Activated naive CD4-positive, alpha-beta T cell treated with anti-CD3 and anti-CD28 coated beads for 36 hours (primary cell): ENCODE measurements around the gene USP48. TPM values are rescaled to one million over a fixed set of nuclear protein-coding genes. Genes with fewer than 3 reads are reported as not detected.

Experiments
- CTCF ChIA-PET: fragments of 350-600 bp; sonication (Branson Sonifier 250); formaldehyde crosslinking; loops from one replicate; lab custom pipeline; 2021; ENCODE audit warnings: antibody characterized with exemption; lab: Charles Lee
- DNase-seq: peaks from one replicate; pipeline ENCODE4 v3.0.0-alpha.2; 2020
- H3K27ac Mint-ChIP-seq: one replicate; pipeline ENCODE4 v1.8.0; 2021; ENCODE audit warnings: mild to moderate bottlenecking, mixed read lengths
- H3K27me3 Mint-ChIP-seq: one replicate; pipeline ENCODE4 v1.8.0; 2021; ENCODE audit warnings: low read depth, mixed read lengths
- H3K36me3 Mint-ChIP-seq: one replicate; pipeline ENCODE4 v1.8.0; 2021; ENCODE audit warnings: low read depth, mixed read lengths
- H3K4me1 Mint-ChIP-seq: one replicate; pipeline ENCODE4 v1.8.0; 2021; ENCODE audit warnings: low read depth, mixed read lengths
- H3K4me3 Mint-ChIP-seq: one replicate; pipeline ENCODE4 v1.8.0; 2021; ENCODE audit warnings: mild to moderate bottlenecking, moderate library complexity, mixed read lengths
- H3K9me3 Mint-ChIP-seq: one replicate; pipeline ENCODE4 v1.8.0; 2021; ENCODE audit warnings: mixed read lengths
- intact Hi-C: fragments of 100-400 bp; cut with micrococcal nuclease; formaldehyde crosslinking; loops from one replicate; pipeline ENCODE4 v1.15.1; 2023
- total RNA-seq, 2 experiments: library from RNA; stranded (reverse); gene quantifications; one replicate each; pipeline ENCODE4 v1.2.3, GENCODE V29; 2021

The USP48 gene
- total RNA-seq, 2 experiments from 2014 or later = 89.9 to 93.4 TPM

GRCh38 chr1:21764615-21765423 is 18.1 kb downstream of the USP48 start:
- DNase-seq = peak; percentile 32
- CTCF ChIA-PET = interaction anchor here (0.6 kb wide), 2 partner anchors 77 to 107 kb away, joined by 3 read pairs; no protein-coding TSS in a partner anchor
- intact Hi-C loops = no loop called here
- Mint-ChIP-seq H3K4me3 (no peak overlapping the region), H3K27ac (no peak overlapping the region), H3K9me3 (no peaks in the 10 kb centered on the region), H3K4me1 (peaks cover 68% of the 10 kb centered on the region), H3K27me3 (no peaks in the 10 kb centered on the region), H3K36me3 (no peaks in the 10 kb centered on the region)

DNA sequence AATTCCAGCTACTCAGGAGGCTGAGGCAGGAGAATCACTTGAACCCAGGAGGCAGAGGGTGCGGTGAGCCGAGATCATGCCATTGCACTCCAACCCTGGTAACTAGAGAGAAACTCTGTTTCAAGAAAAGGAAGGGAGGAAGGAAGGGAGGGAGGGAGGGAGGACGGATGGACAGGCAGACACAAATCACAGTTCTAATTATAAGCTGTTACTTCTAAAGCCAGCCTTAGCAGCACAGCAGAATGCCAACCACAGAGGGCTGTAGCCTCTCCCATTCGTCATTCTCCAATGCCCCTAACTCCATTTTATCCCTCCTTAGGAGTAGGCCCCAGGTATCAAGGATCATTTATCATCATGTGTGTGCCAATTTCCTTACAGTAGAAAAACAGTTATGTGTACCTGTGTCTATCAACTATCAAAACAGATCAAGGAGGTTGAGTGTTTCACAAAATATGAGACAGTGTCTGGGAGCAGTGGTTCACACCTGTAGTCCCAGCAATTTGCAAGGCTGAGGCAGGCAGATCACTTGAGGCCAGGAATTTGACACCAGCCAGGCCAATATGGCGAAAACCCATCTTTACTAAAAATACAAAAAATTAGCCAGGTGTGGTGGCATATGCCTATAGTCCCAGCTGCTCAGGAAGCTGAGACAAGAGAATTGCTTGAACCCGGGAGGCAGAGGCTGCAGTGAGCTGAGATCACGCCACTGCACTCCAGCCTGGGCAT is 19.1 kb downstream of the USP48 start:
- intact Hi-C loops = no loop called here
- no peak overlapping the region for H3K27ac Mint-ChIP-seq
- no peak for DNase-seq
- CTCF ChIA-PET = no interaction called here
- H3K4me3 Mint-ChIP-seq = no peak overlapping the region
- no peaks in the 10 kb centered on the region for H3K27me3 Mint-ChIP-seq
- H3K4me1 Mint-ChIP-seq = peaks cover 74% of the 10 kb centered on the region
- H3K9me3 Mint-ChIP-seq = no peaks in the 10 kb centered on the region
- no peaks in the 10 kb centered on the region for H3K36me3 Mint-ChIP-seq

- CTCF ChIA-PET = no interaction called here
- Mint-ChIP-seq H3K4me3 (no peak overlapping the region), H3K9me3 (no peaks in the 10 kb centered on the region), H3K4me1 (peaks cover 70% of the 10 kb centered on the region), H3K27ac (no peak overlapping the region), H3K27me3 (no peaks in the 10 kb centered on the region), H3K36me3 (no peaks in the 10 kb centered on the region)
- DNase-seq = no peak
- intact Hi-C loops = no loop called here
Observed at GRCh38 chr1:21763236-21763635, 19.7 kb downstream of the USP48 start.

GRCh38 chr1:21762022-21762404 is 20.9 kb downstream of the USP48 start:
- intact Hi-C loops = no loop called here
- CTCF ChIA-PET = interaction anchor here (1.1 to 1.2 kb wide), 2 partner anchors 15 to 20 kb away, joined by 3 read pairs; no protein-coding TSS in a partner anchor
- no peaks in the 10 kb centered on the region for H3K27me3 Mint-ChIP-seq
- DNase-seq = no peak
- H3K27ac Mint-ChIP-seq = no peak overlapping the region
- H3K4me3 Mint-ChIP-seq = no peak overlapping the region
- peaks cover 67% of the 10 kb centered on the region for H3K4me1 Mint-ChIP-seq
- no peaks in the 10 kb centered on the region for H3K36me3 Mint-ChIP-seq
- H3K9me3 Mint-ChIP-seq = no peaks in the 10 kb centered on the region

DNA sequence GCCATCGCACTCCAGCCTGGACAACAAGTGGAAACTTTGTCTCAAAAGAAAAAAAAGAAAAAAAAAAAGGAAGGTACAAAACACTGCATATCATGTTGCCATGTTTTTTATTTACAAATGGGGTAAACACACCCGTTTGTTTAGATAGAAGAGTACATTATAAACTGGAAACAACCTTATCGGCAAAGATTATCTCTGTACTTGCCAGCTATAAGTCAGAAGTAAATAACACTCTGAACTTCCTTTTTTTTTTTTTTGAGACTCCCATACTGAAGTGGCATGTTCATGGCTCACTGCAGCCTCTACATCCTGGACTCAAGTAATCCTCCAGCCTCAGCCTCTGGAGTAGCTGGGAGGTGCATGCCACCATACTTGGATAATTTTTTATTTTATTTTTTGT is 21.9 kb downstream of the USP48 start:
- Mint-ChIP-seq H3K4me3 (no peak overlapping the region), H3K36me3 (peaks cover 3% of the 10 kb centered on the region), H3K27ac (no peak overlapping the region), H3K4me1 (peaks cover 59% of the 10 kb centered on the region), H3K27me3 (no peaks in the 10 kb centered on the region), H3K9me3 (no peaks in the 10 kb centered on the region)
- DNase-seq = no peak
- CTCF ChIA-PET = interaction anchor here (1.1 to 1.2 kb wide), 2 partner anchors 14 to 16 kb away, joined by 3 to 4 read pairs; no protein-coding TSS in a partner anchor
- intact Hi-C loops = no loop called here

GRCh38 chr1:21759818-21760217 is 23.1 kb downstream of the USP48 start:
- no peak overlapping the region for H3K27ac Mint-ChIP-seq
- H3K27me3 Mint-ChIP-seq = no peaks in the 10 kb centered on the region
- peaks cover 7% of the 10 kb centered on the region for H3K36me3 Mint-ChIP-seq
- no peak for DNase-seq
- no peaks in the 10 kb centered on the region for H3K9me3 Mint-ChIP-seq
- intact Hi-C loops = no loop called here
- H3K4me3 Mint-ChIP-seq = no peak overlapping the region
- CTCF ChIA-PET = no interaction called here
- peaks cover 46% of the 10 kb centered on the region for H3K4me1 Mint-ChIP-seq

DNA sequence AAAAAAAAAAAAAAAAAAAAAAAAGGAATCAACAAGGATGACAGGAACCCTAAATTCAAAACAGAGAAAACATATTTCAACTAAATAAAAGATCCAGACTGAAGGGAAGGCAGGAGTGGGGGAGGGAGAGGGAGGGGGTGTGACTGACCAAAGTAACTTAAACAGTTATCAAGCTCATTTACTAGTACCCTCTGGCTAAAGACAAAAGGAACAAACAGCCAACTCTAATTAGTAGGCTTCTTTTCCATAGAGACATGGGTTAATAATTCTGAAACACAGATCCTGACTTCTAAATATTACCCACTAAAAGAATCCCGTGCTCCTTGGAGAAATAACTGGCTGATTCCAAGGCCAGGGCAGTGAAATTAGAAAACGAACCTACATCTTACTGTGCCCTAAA is 23.8 kb downstream of the USP48 start:
- Mint-ChIP-seq H3K27me3 (no peaks in the 10 kb centered on the region), H3K27ac (no peak overlapping the region), H3K4me1 (peaks cover 42% of the 10 kb centered on the region), H3K9me3 (no peaks in the 10 kb centered on the region), H3K36me3 (peaks cover 12% of the 10 kb centered on the region), H3K4me3 (no peak overlapping the region)
- DNase-seq = no peak
- intact Hi-C loops = no loop called here
- CTCF ChIA-PET = no interaction called here

DNA sequence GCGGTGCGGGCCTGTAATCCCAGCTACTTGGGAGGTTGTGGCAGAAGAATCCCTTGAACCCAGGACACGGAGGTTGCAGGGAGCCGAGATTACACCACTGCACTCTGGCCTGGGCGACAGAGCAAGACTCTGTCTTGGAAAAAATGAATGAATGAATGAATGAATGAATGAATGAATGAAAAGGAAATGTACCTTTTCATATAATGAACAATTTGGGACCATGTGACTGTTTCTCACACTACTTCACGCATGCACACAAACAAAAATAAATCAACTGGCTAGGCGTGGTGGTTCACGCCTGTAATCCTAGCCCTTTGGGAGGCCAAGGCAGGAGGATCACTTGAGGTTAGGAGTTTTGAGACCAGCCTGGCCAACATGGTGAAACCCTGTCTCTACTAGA is 24.3 kb downstream of the USP48 start:
- intact Hi-C loops = no loop called here
- Mint-ChIP-seq H3K4me3 (no peak overlapping the region), H3K9me3 (no peaks in the 10 kb centered on the region), H3K4me1 (peaks cover 40% of the 10 kb centered on the region), H3K36me3 (peaks cover 14% of the 10 kb centered on the region), H3K27me3 (no peaks in the 10 kb centered on the region), H3K27ac (no peak overlapping the region)
- no peak for DNase-seq
- CTCF ChIA-PET = no interaction called here

- CTCF ChIA-PET = interaction anchor here (0.6 kb wide), 1 partner anchor 263 kb away, joined by 4 read pairs; no protein-coding TSS in a partner anchor
- H3K27ac Mint-ChIP-seq = no peak overlapping the region
- H3K36me3 Mint-ChIP-seq = peaks cover 20% of the 10 kb centered on the region
- H3K4me3 Mint-ChIP-seq = no peak overlapping the region
- DNase-seq = no peak
- no peaks in the 10 kb centered on the region for H3K27me3 Mint-ChIP-seq
- peaks cover 21% of the 10 kb centered on the region for H3K4me1 Mint-ChIP-seq
- intact Hi-C loops = no loop called here
- no peaks in the 10 kb centered on the region for H3K9me3 Mint-ChIP-seq
Observed at GRCh38 chr1:21756393-21757089, 26.4 kb downstream of the USP48 start.

- H3K36me3 Mint-ChIP-seq = peaks cover 23% of the 10 kb centered on the region
- CTCF ChIA-PET = no interaction called here
- H3K4me1 Mint-ChIP-seq = peaks cover 19% of the 10 kb centered on the region
- no peaks in the 10 kb centered on the region for H3K27me3 Mint-ChIP-seq
- no peak overlapping the region for H3K27ac Mint-ChIP-seq
- no peaks in the 10 kb centered on the region for H3K9me3 Mint-ChIP-seq
- intact Hi-C loops = no loop called here
- no peak for DNase-seq
- H3K4me3 Mint-ChIP-seq = no peak overlapping the region
Observed at GRCh38 chr1:21755067-21755466, 27.9 kb downstream of the USP48 start.

GRCh38 chr1:21754583-21754982 is 28.4 kb downstream of the USP48 start:
- Mint-ChIP-seq H3K36me3 (peaks cover 26% of the 10 kb centered on the region), H3K27ac (no peak overlapping the region)
- CTCF ChIA-PET = no interaction called here

GRCh38 chr1:21752186-21752585 is 30.8 kb downstream of the USP48 start:
- Mint-ChIP-seq H3K4me1 (no peaks in the 10 kb centered on the region), H3K27me3 (no peaks in the 10 kb centered on the region), H3K27ac (no peak overlapping the region), H3K36me3 (peaks cover 29% of the 10 kb centered on the region), H3K4me3 (no peak overlapping the region), H3K9me3 (no peaks in the 10 kb centered on the region)
- DNase-seq = no peak
- CTCF ChIA-PET = interaction anchor here (0.9 kb wide), 1 partner anchor 54 kb away, joined by 4 read pairs; no protein-coding TSS in a partner anchor
- intact Hi-C loops = no loop called here

More at GRCh38 chr1:21754583-21754982, 28.4 kb downstream of the USP48 start:
- intact Hi-C loops = no loop called here
- H3K27me3 Mint-ChIP-seq = no peaks in the 10 kb centered on the region
- peaks cover 14% of the 10 kb centered on the region for H3K4me1 Mint-ChIP-seq
- H3K9me3 Mint-ChIP-seq = no peaks in the 10 kb centered on the region
- DNase-seq = no peak
- H3K4me3 Mint-ChIP-seq = no peak overlapping the region
